Choroid plexus epithelial cell (primary cell): ENCODE results near the gene EPDR1.

Experiments
- DNase-seq: peaks from one replicate; pipeline ENCODE4 v3.0.0-alpha.2; 2010; ENCODE audit warnings: low read depth
- H3K4me3 ChIP-seq: 2 replicates; pipeline ENCODE4 v1.5.1; 2011; ENCODE audit warnings: low read depth, mild to moderate bottlenecking, control low read depth, low read length, moderate library complexity
- TF ChIP-seq, protein P1 (sequence below): conservative IDR thresholded peaks from 2 replicates; pipeline ENCODE4 v1.5.1; 2011; ENCODE audit warnings: low read depth, mild to moderate bottlenecking, control low read depth, inconsistent platforms, low read length, moderate library complexity

Gene EPDR1

GRCh38 chr7:37956791-37957190, 36.4 kb downstream of the EPDR1 start:
- TF ChIP-seq, protein P1, sequence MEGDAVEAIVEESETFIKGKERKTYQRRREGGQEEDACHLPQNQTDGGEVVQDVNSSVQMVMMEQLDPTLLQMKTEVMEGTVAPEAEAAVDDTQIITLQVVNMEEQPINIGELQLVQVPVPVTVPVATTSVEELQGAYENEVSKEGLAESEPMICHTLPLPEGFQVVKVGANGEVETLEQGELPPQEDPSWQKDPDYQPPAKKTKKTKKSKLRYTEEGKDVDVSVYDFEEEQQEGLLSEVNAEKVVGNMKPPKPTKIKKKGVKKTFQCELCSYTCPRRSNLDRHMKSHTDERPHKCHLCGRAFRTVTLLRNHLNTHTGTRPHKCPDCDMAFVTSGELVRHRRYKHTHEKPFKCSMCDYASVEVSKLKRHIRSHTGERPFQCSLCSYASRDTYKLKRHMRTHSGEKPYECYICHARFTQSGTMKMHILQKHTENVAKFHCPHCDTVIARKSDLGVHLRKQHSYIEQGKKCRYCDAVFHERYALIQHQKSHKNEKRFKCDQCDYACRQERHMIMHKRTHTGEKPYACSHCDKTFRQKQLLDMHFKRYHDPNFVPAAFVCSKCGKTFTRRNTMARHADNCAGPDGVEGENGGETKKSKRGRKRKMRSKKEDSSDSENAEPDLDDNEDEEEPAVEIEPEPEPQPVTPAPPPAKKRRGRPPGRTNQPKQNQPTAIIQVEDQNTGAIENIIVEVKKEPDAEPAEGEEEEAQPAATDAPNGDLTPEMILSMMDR = no peak
- H3K4me3 ChIP-seq = no peak overlapping the region
- peak; percentile 24 for DNase-seq

GRCh38 chr7:37957221-37957970, 37.0 kb downstream of the EPDR1 start:
- H3K4me3 ChIP-seq = no peak overlapping the region
- TF ChIP-seq, protein P1 = no peak

DNA sequence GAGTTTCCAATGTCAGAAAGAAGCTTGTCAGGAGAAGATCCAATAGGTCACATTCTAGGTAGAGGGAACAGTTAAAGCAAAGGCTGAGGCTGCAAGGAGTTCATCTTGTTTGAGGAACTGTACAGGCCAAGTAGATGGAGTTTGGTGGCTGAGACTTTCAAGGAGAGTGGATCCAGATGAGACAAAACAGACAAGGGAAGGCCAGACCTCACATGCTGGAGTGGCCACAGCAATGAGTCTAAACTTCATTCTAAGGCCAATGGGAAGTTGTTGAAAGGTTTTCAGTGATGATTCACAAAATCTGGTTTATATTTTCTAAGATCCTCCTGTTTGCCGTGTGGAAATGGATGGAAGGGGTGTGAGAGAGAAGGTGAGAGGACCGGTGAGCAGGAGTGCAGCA, 40.0 kb downstream of the EPDR1 start:
- TF ChIP-seq, protein P1 = no peak
- H3K4me3 ChIP-seq = no peak overlapping the region
- no peak for DNase-seq

More at GRCh38 chr7:37957221-37957970, 37.0 kb downstream of the EPDR1 start:
- DNase-seq = no peak

- TF ChIP-seq, protein P1 = no peak
- no peak for DNase-seq
- no peak overlapping the region for H3K4me3 ChIP-seq
Measured at GRCh38 chr7:37961251-37961650, 40.8 kb downstream of the EPDR1 start.

- DNase-seq = no peak
- H3K4me3 ChIP-seq = no peak overlapping the region
- TF ChIP-seq, protein P1 = no peak
Measured at GRCh38 chr7:37964196-37964595, 43.8 kb downstream of the EPDR1 start.

GRCh38 chr7:37970211-37970610, 49.8 kb downstream of the EPDR1 start:
- TF ChIP-seq, protein P1 = no peak
- no peak overlapping the region for H3K4me3 ChIP-seq
- no peak for DNase-seq

DNA sequence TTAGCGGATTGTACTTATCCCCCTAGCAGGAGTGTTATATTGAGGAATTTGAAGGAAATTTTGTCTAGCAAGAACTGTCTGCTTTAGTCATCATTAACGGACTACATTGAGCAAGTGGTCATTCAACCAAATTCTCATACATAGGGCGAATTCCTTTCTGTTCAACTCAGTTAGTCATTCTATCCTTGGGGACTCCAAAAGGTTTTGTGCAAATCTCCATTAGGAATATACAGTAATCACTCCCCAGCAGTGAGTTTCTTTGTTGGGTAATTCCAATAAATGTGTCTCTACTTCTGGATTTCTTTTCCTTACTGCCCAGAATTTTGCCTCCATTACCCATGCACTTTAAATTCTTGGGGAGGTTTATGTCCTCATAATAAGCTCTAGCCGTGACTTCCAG, 51.1 kb downstream of the EPDR1 start:
- DNase-seq = no peak
- TF ChIP-seq, protein P1 = no peak
- no peak overlapping the region for H3K4me3 ChIP-seq
